ENCODE results near the gene FGR.
A peak's percentile ranks its signal among the peaks of the same experiment; 100 is the strongest.

The FGR gene

GRCh38 chr1:27615346-27616192 is 19.4 kb downstream of the FGR start:
- no peak for DNase-seq

GRCh38 chr1:27614625-27615344 is 20.2 kb downstream of the FGR start:
- DNase-seq = no peak

GRCh38 chr1:27614043-27614624 is 20.9 kb downstream of the FGR start:
- no peak for DNase-seq

- DNase-seq = no peak
These were observed 22.3 kb downstream of the FGR start for GRCh38 chr1:27612718-27613117.

- no peak for DNase-seq
These were observed 23.5 kb downstream of the FGR start for GRCh38 chr1:27611450-27611849.

GRCh38 chr1:27609618-27610240 is 25.3 kb downstream of the FGR start:
- no peak for DNase-seq

GRCh38 chr1:27609210-27609555 is 25.8 kb downstream of the FGR start:
- DNase-seq = peak in 1 of 2 donors; percentile 38

- DNase-seq = no peak
These were observed 27.7 kb downstream of the FGR start for GRCh38 chr1:27607239-27607804.

GRCh38 chr1:27606708-27607238 is 28.2 kb downstream of the FGR start:
- no peak for DNase-seq

GRCh38 chr1:27605796-27606707 is 28.9 kb downstream of the FGR start:
- peak; percentile 64 to 72 for DNase-seq

GRCh38 chr1:27605300-27605766 is 29.7 kb downstream of the FGR start:
- DNase-seq = no peak

- no peak for DNase-seq
These were observed 30.2 kb downstream of the FGR start for GRCh38 chr1:27604579-27605299.

GRCh38 chr1:27603681-27604578 is 31.1 kb downstream of the FGR start, which contains the start of gene AHDC1:
Gene AHDC1 (minus strand): TSS chr1:27604144. CDS start chr1:27552115, 52,029 bp downstream.
- DNase-seq = peak; percentile 89 to 92

GRCh38 chr1:27603309-27603680 is 31.7 kb downstream of the FGR start:
- peak in 1 of 2 donors; percentile 31 for DNase-seq

- DNase-seq = peak in 1 of 2 donors; percentile 51
These were observed 32.3 kb downstream of the FGR start for GRCh38 chr1:27602462-27603308.

- no peak for DNase-seq
These were observed 33.1 kb downstream of the FGR start for GRCh38 chr1:27601771-27602461.

GRCh38 chr1:27601321-27601770 is 33.6 kb downstream of the FGR start:
- no peak for DNase-seq
